HG03135 (cell line): ENCODE measurements around the gene PLRG1.
A peak's percentile ranks its signal among the peaks of the same experiment; 100 is the strongest.

Experiments
- ATAC-seq: cut with Tn5 transposase; IDR thresholded peaks from one replicate; pipeline ENCODE4 v1.9.1; 2021; ENCODE audit warnings: mild to moderate bottlenecking, moderate library complexity; ENCODE audit not compliant: unreplicated experiment

The PLRG1 gene

DNA sequence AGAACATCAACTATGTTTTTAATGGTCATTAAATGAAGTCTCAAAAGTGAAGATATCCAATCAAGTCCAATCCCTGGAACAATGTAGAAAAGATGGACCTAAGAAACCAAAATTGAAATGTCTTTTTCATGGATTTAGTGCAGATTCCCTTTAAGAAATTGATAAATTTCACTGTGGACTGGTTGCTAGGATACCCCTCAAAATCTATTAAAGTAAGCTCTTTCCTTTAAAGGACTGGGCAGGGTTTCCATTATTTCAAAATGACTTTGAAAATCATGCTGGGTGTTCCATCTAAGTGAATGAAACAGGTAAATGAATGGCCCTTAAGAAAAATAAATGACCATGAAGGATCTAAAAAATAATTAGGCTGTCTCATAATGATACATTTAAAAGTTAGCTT is 28.6 kb downstream of the PLRG1 start:
- ATAC-seq, result no peak

- no peak for ATAC-seq
Observed at GRCh38 chr4:154519214-154519613, 31.0 kb downstream of the PLRG1 start.

GRCh38 chr4:154517591-154517990 is 32.6 kb downstream of the PLRG1 start:
- ATAC-seq, result no peak

DNA sequence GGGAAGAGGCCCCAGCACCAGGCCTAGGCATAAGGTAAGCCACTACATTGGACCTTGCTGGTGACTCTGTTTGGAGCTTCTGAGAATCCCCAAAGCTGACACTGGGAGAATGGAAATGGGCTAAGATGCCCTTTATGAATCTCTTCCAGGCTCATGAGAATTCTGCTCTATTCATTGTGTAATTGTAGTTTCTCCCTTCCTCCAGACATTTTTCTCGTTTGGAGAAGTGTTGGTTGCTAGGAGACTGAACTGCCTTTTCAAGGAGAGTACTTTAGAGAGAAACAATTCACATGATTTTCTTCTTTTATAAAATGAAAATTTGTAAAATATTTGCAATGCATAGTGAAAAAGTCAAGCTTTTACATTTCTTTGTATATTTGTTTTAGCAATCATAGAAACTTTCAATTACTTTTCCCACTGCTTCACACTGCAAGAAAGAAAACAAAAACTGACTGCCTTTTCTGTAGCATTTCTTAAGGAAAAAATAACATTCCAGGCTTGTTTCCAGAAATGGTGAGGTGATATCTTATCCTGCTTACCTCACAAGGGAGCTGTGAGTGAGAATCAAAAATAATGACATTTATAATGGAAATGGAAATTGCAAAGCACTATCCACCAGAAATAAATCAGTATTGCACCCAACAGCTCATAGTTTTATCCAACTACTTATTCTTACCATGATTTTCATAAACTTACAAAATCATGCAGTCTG is 33.7 kb downstream of the PLRG1 start:
- no peak for ATAC-seq

GRCh38 chr4:154511981-154512380 is 38.2 kb downstream of the PLRG1 start:
- ATAC-seq, result no peak

DNA sequence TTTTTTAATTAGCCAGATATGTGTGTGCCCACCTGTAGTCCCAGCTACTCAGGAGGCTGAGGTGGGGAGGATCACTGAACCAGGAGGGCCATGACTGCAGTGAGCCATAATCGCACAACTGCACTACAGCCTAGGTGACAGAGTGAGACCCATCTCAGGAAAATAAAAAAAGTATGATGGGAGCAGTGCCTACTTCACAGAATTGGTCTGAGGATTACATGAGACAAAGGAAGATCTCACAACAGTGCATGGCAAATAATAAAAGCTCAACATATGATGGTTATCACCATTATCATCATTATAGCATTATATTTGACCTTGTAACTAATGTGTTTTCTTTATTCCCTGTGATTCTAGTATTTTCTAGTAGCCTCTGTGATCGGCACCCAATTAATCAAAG is 38.7 kb downstream of the PLRG1 start:
- no peak for ATAC-seq

DNA sequence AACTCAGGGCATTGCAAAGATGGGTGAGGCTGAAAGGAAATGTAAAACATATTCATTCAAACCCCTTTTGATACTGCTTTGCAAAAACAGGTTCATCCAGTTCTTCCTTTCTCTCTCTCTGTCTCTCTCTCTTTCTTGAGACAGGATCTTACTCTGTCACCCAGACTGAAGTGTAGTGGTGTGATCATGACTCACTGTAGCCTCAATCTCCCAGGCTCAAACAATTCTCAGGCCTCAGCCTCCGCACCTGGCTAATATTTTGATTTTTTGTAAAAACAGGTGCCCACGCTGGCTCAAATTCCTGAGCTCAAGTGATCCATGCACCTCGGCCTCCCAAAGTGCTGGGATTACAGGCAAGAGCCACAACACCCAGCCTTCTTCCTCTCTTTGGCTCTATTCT is 43.0 kb downstream of the PLRG1 start:
- no peak for ATAC-seq

DNA sequence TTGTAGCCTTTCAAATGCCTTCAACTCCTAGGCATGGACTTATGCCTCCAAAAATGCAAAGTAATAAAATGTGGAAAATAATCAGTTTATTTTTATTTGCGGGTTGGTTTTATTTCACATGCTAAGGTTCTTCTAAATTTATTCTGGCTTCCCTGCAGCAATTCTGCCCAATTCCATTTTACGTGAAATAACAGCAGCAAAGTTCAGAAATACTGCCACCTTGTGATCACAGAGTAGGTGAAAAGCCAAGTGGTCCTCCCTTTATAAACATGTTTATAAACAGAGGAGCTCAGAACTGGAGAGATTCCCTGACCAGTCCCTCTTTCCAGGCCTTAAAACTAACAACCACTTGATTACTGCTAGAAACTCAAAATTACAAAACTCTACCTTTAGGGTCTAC is 43.9 kb downstream of the PLRG1 start:
- ATAC-seq, result no peak

- ATAC-seq, result no peak
Observed at GRCh38 chr4:154503598-154503997, 46.6 kb downstream of the PLRG1 start.

- no peak for ATAC-seq
Observed at GRCh38 chr4:154502111-154502510, 48.1 kb downstream of the PLRG1 start.

- no peak for ATAC-seq
Observed at GRCh38 chr4:154497889-154498288, 52.3 kb downstream of the PLRG1 start.

- no peak for ATAC-seq
Observed at GRCh38 chr4:154495867-154496266, 54.3 kb downstream of the PLRG1 start.

- ATAC-seq, result no peak
Observed at GRCh38 chr4:154492288-154492687, 57.9 kb downstream of the PLRG1 start.

DNA sequence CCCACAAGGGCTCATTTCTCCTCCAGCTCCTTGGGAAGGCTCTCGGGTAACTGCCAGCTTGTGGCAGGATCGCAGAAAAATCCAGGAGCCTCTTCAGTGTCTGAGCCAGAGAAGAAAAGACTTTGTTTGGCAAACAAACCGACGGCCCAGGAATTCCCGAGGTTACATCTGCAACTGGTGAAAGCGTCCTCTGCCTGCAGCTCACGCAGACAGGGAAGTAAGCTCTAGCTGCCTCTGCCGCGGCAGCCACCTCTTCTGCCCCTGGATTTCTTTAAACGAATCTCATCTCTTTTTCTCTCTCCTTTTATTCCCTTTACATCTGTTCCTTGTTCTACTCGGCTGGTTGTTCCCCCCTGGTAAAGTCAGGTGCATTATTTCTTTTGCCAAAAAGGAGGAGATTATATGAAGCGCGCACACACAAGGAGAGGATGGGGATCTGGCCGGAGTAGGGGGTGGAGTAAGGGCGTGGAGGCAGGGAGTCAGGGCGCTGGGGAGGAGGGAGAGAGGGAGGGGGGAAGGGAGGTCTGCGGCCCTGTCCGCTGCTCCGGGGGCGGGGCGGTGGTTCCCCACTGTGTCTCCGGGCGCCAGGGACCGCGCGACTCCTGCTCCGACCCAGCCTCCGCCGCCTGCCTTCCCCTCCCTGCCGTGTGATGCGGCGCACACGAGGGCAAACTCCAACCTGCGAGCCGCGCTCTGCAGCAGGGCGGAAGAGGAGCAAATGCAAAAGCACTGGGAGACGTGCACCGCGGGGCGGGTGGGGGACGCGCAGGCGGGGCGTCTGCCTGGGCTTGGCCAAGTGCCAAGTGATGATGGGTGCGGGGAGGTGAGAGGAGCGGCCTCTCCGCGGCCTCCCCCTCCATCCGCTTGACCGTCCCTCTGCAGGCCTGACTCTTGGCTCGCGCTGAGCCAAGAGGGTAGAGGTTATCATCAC is 58.6 kb downstream of the PLRG1 start, which contains the start of gene DCHS2:
Gene DCHS2 (minus strand): TSS at position 459 of the 931 bp plus-strand sequence. CDS start 444 bp downstream, at position 15.
- peak; percentile 66 for ATAC-seq

DNA sequence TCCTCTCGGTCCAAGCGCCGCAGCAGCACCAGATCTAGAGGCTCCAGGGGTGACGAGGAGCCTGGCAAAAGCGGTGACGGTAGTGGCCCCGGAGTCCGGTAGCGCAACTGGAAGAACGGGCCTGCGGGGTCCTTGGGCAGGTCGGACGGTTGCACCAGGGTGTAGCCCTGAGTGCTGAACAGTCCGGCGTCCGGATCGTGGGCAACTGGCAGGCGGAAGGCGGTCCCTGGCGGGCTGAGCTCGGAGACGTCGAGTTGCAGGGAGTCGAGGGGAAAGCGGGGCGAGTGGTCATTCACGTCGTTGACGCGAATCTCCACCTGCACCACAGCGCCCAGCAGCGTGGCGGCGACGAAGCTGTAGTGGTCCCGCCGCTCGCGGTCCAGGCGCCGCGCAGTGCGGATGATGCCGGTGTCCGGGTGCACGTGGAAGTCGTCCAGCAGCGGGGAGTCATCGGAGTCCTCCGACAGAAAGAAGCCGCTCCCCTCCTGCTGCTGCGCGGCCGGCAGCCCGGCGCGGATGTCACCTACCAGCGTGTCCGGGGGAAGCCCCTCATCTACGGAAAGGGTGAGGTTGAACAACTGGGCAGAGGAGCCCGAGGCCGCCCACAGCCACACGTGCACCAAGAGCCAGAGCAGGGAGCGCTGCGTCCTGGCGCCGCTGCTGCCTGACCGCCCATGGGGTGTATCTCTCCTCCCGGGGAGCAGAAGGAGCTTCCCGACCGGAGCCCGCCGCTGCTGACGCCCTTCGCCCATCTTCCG is 59.4 kb downstream of the PLRG1 start:
- peak; percentile 63 for ATAC-seq

DNA sequence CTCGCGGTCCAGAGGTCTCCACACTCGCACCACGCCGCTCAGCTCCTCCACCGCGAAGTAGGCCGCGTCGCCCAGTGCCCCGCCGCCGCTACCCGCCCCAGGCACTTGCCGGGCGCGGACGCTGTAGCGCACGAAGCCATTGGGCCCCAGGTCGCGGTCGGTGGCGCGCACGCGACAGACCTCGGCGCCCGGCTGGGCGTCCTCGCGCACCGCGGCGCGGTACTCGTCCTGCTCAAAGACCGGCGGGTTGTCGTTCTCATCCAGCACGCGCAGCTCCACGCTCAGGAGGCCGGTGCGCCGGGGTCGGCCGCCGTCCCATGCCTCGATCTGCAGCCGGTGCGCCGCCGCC is 60.0 kb downstream of the PLRG1 start:
- no peak for ATAC-seq

GRCh38 chr4:154489558-154490233 is 60.5 kb downstream of the PLRG1 start:
- ATAC-seq, result no peak

DNA sequence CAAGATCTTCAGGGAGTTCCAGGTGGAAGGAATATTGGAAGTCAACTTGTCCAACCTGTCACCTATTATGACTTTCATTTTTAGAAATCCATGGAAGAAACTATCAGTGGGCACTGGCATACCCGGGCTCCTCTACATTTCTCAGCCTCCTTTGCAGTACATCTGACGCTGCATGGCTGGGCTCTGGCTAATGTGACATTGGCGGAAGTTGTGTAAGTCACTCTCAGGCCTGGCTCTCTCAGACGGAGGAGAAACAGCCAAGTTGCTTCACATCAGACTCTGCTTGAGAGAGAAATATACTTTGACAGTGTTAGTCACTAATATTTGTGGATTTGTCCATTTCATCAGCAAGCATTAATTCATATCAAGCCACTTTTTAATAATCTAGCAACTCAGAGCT is 63.1 kb downstream of the PLRG1 start:
- ATAC-seq, result no peak

DNA sequence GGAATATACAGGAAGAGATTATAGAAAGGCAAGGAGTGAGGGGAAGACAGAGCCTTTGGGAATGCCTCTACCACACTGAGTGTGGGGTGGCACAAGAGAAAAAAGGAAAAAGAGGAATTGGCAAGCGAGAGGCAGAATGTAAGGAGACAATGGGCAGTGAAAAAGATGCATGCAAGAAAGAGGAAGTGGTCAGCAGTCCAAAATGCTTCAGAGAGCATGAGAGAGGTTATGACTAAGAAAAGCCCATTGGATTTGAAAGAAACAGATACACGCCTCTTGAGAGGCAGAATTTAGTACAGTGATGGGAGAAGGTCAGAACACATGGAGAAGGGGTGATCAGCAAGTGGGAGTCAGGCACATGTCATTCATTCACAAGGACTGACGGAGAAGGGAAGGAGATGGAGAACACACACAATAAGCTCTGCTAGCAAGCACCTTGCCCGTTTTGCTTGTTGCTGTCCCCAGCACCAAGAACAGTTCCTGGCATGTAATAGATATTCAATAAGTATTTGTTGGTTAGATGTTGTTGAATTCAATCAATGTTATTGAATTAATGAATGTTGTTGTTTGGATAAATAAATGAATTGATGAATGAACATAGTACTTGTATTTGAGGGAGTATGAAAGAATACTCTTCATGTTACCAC is 65.0 kb downstream of the PLRG1 start:
- ATAC-seq, result peak; percentile 99
